WTC11 (cell line): ENCODE results near the gene CHID1. TPM values are rescaled to one million over a fixed set of nuclear protein-coding genes. Genes with fewer than 3 reads are reported as not detected.
A peak's percentile ranks its signal among the peaks of the same experiment; 100 is the strongest.

ENCODE experiments used
- ATAC-seq: fragments of 200-7000 bp; cut with Tn5 transposase; 2 replicates; pipeline ENCODE4 v1.10.0; 2021; ENCODE audit warnings: mild to moderate bottlenecking, moderate library complexity
- CTCF ChIA-PET: fragments of 300-600 bp; sonication (Branson Sonifier 250); formaldehyde crosslinking; loops from one replicate; lab custom pipeline; 2021; ENCODE audit warnings: antibody characterized with exemption; lab: Charles Lee
- POLR2A ChIA-PET: fragments of 350-600 bp; sonication (Branson Sonifier 250); formaldehyde crosslinking; loops from one replicate; lab custom pipeline; 2021; ENCODE audit warnings: antibody characterized with exemption; lab: Charles Lee
- DNase-seq: peaks from one replicate; pipeline ENCODE4 v3.0.0; 2021; ENCODE audit warnings: low spot score
- H3K27ac Mint-ChIP-seq: 2 replicates; pipeline ENCODE4 v1.8.0; 2021; ENCODE audit warnings: mixed read lengths
- H3K27me3 Mint-ChIP-seq: 2 replicates; pipeline ENCODE4 v1.8.0; 2021; ENCODE audit warnings: low read depth, mild to moderate bottlenecking, moderate library complexity, mixed read lengths
- H3K36me3 Mint-ChIP-seq: 2 replicates; pipeline ENCODE4 v1.8.0; 2021; ENCODE audit warnings: mixed read lengths
- H3K4me1 Mint-ChIP-seq: 2 replicates; pipeline ENCODE4 v1.8.0; 2022; ENCODE audit warnings: mixed read lengths
- H3K4me3 Mint-ChIP-seq: 2 replicates; pipeline ENCODE4 v1.8.0; 2021; ENCODE audit warnings: mild to moderate bottlenecking, moderate library complexity, mixed read lengths
- H3K9me3 Mint-ChIP-seq: 2 replicates; pipeline ENCODE4 v1.8.0; 2021; ENCODE audit warnings: mixed read lengths
- ATF2 ChIP-seq: sonication (generic); formaldehyde crosslinking; IDR thresholded peaks from 2 replicates; pipeline ENCODE4 v1.8.1; 2022; ENCODE audit warnings: low read depth, missing genetic modification reagents, borderline replicate concordance
- E2F1 ChIP-seq: sonication (generic); formaldehyde crosslinking; IDR thresholded peaks from 2 replicates; pipeline ENCODE4 v1.8.0; 2022; ENCODE audit warnings: mild to moderate bottlenecking, missing genetic modification reagents
- FOXP4 ChIP-seq: sonication (generic); formaldehyde crosslinking; IDR thresholded peaks from 2 replicates; pipeline ENCODE4 v1.8.0; 2022; ENCODE audit warnings: mild to moderate bottlenecking, missing genetic modification reagents
- GTF2I ChIP-seq: fragments of 250-450 bp; sonication (Bioruptor Pico); conservative IDR thresholded peaks from 2 replicates; pipeline ENCODE4 v1.4.0; 2021; ENCODE audit warnings: mild to moderate bottlenecking
- HMGXB4 ChIP-seq: sonication (generic); formaldehyde crosslinking; IDR thresholded peaks from 2 replicates; pipeline ENCODE4 v1.8.1; 2023; ENCODE audit warnings: mild to moderate bottlenecking, moderate library complexity, missing genetic modification reagents
- MAX ChIP-seq: sonication (generic); formaldehyde crosslinking; IDR thresholded peaks from 2 replicates; pipeline ENCODE4 v1.8.0; 2022; ENCODE audit warnings: mild to moderate bottlenecking, missing genetic modification reagents
- NFATC4 ChIP-seq: fragments of 250-450 bp; sonication (Bioruptor Pico); IDR thresholded peaks from 2 replicates; pipeline ENCODE4 v1.9.0; 2021; ENCODE audit warnings: mild to moderate bottlenecking
- PRDM15 ChIP-seq: sonication (generic); formaldehyde crosslinking; IDR thresholded peaks from 2 replicates; pipeline ENCODE4 v1.8.0; 2022; ENCODE audit warnings: missing genetic modification reagents
- RORB ChIP-seq: fragments of 250-450 bp; sonication (Bioruptor Pico); IDR thresholded peaks from 2 replicates; pipeline ENCODE4 v1.9.0; 2021; ENCODE audit warnings: mild to moderate bottlenecking
- TEAD1 ChIP-seq: sonication (generic); formaldehyde crosslinking; IDR thresholded peaks from 2 replicates; pipeline ENCODE4 v1.8.0; 2022; ENCODE audit warnings: mild to moderate bottlenecking, missing genetic modification reagents
- ZMAT4 ChIP-seq: fragments of 250-450 bp; sonication (Bioruptor Pico); IDR thresholded peaks from 2 replicates; pipeline ENCODE4 v1.9.0; 2021; ENCODE audit warnings: mild to moderate bottlenecking
- ZNF219 ChIP-seq: sonication (generic); formaldehyde crosslinking; IDR thresholded peaks from 2 replicates; pipeline ENCODE4 v1.8.0; 2023; ENCODE audit warnings: missing genetic modification reagents, mild to moderate bottlenecking, borderline replicate concordance
- ZNF232 ChIP-seq: sonication (generic); formaldehyde crosslinking; IDR thresholded peaks from 2 replicates; pipeline ENCODE4 v1.8.0; 2022; ENCODE audit warnings: mild to moderate bottlenecking, missing genetic modification reagents
- ZNF281 ChIP-seq: sonication (generic); formaldehyde crosslinking; IDR thresholded peaks from 2 replicates; pipeline ENCODE4 v1.8.0; 2023; ENCODE audit warnings: mild to moderate bottlenecking, missing genetic modification reagents
- ZNF396 ChIP-seq: fragments of 250-450 bp; sonication (Bioruptor Pico); IDR thresholded peaks from 2 replicates; pipeline ENCODE4 v1.8.0; 2021; ENCODE audit warnings: mild to moderate bottlenecking, moderate library complexity, borderline replicate concordance
- ZNF416 ChIP-seq: fragments of 250-450 bp; sonication (Bioruptor Pico); IDR thresholded peaks from 2 replicates; pipeline ENCODE4 v1.9.0; 2021; ENCODE audit warnings: mild to moderate bottlenecking, inconsistent platforms
- ZNF671 ChIP-seq: fragments of 250-450 bp; sonication (Bioruptor Pico); IDR thresholded peaks from 2 replicates; pipeline ENCODE4 v1.8.0; 2021; ENCODE audit warnings: mild to moderate bottlenecking
- total RNA-seq: library from RNA; stranded (reverse); gene quantifications from 3 replicates; pipeline ENCODE4 v1.2.3, GENCODE V29; 2021

The CHID1 gene
- total RNA-seq, 1 experiment from 2014 or later: 92.8 TPM

- ChIA-PET CTCF (interaction anchor here (2.4 to 7.7 kb wide), 6 partner anchors 10 to 274 kb away, joined by 8 to 82 read pairs (median 16); partner anchors contain the start of genes PNPLA2, POLR2L and TSPAN4), POLR2A (interaction anchor here (0.6 to 4.7 kb wide), 8 partner anchors 9 to 213 kb away, joined by 3 to 38 read pairs (median 5); partner anchors contain the start of genes IRF7, PNPLA2, RPLP2 and TSPAN4)
- no peaks in the 10 kb centered on the region for H3K9me3 Mint-ChIP-seq
- peak overlapping the region; percentile 76 for H3K4me3 Mint-ChIP-seq
- no peak for TF ChIP-seq GTF2I (CRISPR knock-in tag)
- TF ChIP-seq MAX: no peak
- TF ChIP-seq FOXP4: no peak
- no peak for TF ChIP-seq ZMAT4
- TF ChIP-seq RORB (CRISPR knock-in tag): no peak
- TF ChIP-seq ZNF671 (CRISPR knock-in tag): no peak
- TF ChIP-seq ZNF219: no peak
- H3K4me1 Mint-ChIP-seq: peaks cover 41% of the 10 kb centered on the region
- no peaks in the 10 kb centered on the region for H3K36me3 Mint-ChIP-seq
- DNase-seq: peak; percentile 35
- ATAC-seq: no peak
- H3K27me3 Mint-ChIP-seq: peaks cover 30% of the 10 kb centered on the region
- no peak overlapping the region for H3K27ac Mint-ChIP-seq
Observed at GRCh38 chr11:828506-829175, 82.0 kb downstream of the CHID1 start.

- DNase-seq: no peak
- ChIA-PET POLR2A (interaction anchor here (1.1 to 4.7 kb wide), 4 partner anchors 8 to 19 kb away, joined by 4 to 38 read pairs (median 5); partner anchors contain the start of genes PNPLA2 and RPLP2), CTCF (interaction anchor here (0.8 to 7.7 kb wide), 5 partner anchors 9 to 49 kb away, joined by 3 to 82 read pairs (median 16); partner anchors contain the start of genes PNPLA2, POLR2L and TSPAN4)
- H3K27ac Mint-ChIP-seq: peak within 1 kb of the TSS; percentile 58
- H3K4me3 Mint-ChIP-seq: peak within 1 kb of the TSS; percentile 76
- ATAC-seq: no peak
- H3K9me3 Mint-ChIP-seq: no peaks in the 10 kb centered on the region
- no peaks in the 10 kb centered on the region for H3K36me3 Mint-ChIP-seq
- TF ChIP-seq ZNF416 (CRISPR knock-in tag): no peak
- TF ChIP-seq ATF2 (CRISPR knock-in tag): no peak
- TF ChIP-seq E2F1 (CRISPR knock-in tag): no peak
- no peak for TF ChIP-seq NFATC4 (CRISPR knock-in tag)
- TF ChIP-seq ZNF396 (CRISPR knock-in tag): no peak
- no peak for TF ChIP-seq HMGXB4 (CRISPR knock-in tag)
- TF ChIP-seq ZNF281 (CRISPR knock-in tag): no peak
- no peak for TF ChIP-seq TEAD1 (CRISPR knock-in tag)
- no peak for TF ChIP-seq PRDM15 (CRISPR knock-in tag)
- no peak for TF ChIP-seq ZNF232 (CRISPR knock-in tag)
- peaks cover 30% of the 10 kb centered on the region for H3K27me3 Mint-ChIP-seq
- H3K4me1 Mint-ChIP-seq: peaks cover 40% of the 10 kb centered on the region
Observed at GRCh38 chr11:827897-828192, 82.8 kb downstream of the CHID1 start, which contains the start of gene CRACR2B. TSS of gene CRACR2B (plus strand) at chr11:827919. CDS start at chr11:828608, 689 bp downstream.
